GM21717 (cell line): ENCODE measurements around the gene LSM3.

Experiments
- ATAC-seq: cut with Tn5 transposase; IDR thresholded peaks from one replicate; pipeline ENCODE4 v1.9.1; 2021; ENCODE audit warnings: mild to moderate bottlenecking, moderate library complexity; ENCODE audit not compliant: unreplicated experiment

The LSM3 gene

DNA sequence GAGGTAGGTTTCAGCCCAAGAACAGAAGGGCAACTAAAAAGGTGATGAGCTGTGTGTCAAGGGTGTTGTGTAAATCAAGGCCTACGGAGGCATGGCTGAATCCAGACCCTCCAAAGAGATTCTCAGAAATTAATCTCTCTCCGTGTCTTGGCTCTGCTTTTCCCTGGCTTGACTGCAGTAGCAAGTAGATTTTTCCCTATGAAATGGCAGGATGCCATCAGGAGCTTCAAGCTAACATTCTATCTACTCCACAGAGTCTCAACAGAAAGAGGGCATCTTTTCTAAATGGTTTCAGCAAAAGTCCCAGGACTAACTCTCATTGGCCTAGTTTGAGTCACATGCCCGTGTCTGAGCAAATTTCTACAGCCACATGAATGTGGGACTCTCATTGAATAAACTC, 58.3 kb downstream of the LSM3 start:
- ATAC-seq, result no peak

DNA sequence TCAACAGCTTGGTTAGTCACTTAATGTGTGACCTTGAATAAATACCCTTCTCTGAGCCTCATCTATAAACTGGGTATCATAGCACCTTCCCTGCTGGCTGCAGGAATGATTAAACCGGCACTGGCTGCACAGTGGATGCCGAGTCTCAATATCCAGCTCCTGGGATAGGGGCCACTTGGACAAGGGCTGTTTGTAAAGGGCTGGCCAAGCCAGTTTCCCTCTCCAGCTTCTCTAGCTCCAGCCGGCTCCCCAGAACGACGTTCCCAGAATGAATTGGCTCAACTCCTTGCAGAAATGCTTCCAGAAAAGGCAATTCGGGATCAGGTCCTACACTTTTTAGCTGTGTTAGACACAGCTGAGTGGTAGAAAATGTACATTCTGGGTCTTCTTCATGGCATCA, 58.8 kb downstream of the LSM3 start:
- no peak for ATAC-seq

DNA sequence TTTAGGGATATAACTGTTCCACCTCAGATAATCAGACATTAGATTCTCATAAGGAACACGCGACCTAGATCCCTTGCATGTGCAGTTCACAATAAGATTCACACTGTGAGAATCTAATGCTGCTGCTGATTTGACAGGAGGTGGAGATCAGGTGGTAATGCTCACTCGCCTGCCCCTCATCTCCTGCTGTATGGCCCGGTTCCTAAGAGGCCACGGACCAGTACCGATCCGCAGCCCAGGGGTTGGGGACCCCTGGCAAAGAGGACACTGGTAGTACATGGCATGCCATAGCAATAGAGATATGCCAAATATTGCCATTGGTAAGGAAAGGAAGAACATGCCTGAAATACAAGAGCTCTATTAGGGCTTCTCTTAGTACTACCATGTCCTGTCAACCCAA, 59.7 kb downstream of the LSM3 start:
- no peak for ATAC-seq

DNA sequence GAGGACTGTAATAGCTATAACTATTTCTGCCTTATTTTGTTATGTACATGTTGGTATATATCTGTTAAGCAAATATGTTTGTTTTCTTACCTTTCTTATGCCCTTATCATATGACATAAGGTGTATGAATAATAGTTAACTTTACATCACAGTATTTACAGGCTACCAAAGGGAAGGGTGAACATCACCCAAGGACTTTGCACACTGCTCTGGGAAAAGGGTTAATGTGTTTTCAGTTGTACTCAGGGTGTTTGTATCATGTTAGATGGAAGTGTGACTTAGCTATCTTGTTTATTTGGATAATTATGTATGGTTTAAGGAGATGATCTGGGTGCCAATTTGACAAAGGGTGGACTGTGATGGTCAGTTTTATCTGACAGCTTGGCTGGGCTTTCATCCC, 60.3 kb downstream of the LSM3 start:
- no peak for ATAC-seq

DNA sequence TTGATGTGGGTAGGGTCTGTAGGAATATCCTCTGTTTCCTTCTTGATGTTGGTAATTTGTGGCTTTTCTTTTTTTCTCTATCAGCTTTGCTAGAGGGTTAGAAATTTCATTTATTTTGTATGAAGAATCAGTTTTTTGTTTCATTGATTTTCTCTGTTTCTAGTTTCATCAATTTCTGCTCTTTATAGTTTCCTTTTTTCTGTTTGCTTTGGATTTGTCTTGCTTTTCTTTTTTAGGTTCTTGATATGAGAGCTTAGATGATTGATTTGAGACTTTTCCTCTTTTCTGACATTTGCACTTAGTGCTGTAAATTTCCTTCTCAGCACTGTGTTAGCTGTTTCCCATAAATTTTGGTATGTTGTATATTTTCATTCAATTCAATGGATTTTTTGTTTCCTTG, 61.3 kb downstream of the LSM3 start:
- ATAC-seq, result no peak

DNA sequence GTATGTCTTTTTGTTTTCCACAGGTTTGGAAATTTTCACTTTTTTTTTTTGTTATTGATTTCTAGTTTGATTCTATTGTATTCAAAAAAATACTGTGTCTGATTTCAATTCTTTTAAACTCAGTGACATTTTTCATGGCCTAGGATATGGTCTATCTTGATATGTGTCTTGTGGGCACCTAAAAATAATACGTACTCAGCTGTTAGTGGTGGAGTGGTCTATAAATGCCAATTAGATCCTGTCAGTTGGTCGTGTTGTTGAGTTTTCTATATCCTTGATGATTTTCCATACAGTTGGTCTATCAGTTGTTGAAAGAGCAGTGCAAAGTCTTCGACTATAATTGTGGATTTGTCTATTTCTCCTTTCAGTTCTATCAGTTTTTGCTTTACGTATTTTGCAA, 61.7 kb downstream of the LSM3 start:
- no peak for ATAC-seq

DNA sequence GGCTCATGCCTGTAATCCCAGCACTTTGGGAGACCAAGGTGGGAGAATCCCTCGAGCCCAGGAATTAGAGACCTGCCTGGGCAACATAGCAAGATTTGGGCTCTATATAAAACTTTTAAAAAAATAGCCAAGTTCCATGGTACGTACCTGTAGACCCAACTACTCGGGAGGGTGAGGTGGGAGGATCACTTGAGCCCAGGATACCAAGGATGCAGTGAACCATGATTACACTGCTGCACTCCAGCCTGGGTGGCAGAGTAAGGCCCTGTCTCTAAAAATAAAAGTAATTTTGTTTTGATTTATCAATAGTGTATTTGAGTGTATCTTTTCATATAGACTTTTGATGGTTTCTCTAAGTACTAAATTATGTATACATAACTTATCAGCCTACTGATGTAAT, 63.1 kb downstream of the LSM3 start:
- ATAC-seq, result no peak

DNA sequence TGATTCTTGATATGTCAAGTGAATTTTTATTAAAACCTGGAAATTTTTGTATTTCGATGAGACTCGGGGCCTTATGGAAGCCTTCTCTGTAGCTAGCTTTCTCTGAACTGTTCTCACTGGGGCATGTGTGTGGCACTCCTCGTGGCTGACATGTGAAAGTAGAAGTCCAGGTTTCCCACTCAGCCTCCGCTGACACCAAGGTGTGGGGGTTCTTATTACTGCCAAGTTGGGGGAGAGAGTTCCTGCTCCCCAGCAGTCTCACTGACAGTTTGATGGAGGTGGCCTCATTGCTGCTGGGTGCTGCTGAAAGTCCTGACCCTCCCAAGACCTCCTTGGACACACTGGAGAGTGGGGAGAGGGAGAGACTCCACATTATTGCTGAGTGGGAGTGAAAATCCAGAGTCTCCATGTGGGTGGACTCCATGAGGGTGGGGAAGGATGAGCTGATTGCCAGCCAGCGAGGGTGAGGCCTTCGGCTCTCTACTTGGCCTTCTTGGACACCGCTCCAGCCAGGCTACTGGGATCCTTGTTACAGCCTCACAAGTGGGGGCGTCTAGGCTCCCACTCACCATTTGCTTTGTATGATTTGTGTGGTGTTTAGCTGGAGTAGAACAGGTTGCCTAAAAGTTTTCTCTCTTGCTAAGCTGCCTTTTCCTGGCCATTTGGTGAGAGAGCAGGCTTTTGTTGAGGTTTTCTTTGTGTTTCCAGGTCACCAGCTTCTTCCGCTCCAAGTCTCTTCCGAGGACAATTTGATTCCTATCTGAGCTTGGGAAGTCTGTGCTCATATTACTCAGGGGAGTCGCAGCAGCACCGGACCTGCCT, 64.1 kb downstream of the LSM3 start:
- no peak for ATAC-seq

DNA sequence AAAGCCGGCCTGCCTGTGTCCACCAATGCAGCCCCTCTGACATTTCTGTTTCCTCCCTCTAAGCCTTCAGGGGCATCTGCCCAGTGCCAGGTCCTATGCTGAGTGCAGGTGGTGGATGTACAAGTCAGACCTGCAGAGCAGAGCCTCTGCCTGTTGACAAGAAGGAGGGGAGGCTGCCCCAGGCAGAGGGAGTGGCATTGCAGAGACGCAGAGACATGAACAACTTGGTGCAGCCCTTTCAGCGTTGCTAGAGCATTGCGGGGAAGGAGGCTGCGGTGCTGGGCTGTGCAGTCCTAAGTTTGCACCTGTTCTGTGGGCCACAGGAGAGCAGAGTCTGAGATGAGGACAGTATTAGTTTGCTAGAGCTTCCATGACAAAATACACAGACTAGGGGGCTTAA, 65.2 kb downstream of the LSM3 start:
- ATAC-seq, result no peak

DNA sequence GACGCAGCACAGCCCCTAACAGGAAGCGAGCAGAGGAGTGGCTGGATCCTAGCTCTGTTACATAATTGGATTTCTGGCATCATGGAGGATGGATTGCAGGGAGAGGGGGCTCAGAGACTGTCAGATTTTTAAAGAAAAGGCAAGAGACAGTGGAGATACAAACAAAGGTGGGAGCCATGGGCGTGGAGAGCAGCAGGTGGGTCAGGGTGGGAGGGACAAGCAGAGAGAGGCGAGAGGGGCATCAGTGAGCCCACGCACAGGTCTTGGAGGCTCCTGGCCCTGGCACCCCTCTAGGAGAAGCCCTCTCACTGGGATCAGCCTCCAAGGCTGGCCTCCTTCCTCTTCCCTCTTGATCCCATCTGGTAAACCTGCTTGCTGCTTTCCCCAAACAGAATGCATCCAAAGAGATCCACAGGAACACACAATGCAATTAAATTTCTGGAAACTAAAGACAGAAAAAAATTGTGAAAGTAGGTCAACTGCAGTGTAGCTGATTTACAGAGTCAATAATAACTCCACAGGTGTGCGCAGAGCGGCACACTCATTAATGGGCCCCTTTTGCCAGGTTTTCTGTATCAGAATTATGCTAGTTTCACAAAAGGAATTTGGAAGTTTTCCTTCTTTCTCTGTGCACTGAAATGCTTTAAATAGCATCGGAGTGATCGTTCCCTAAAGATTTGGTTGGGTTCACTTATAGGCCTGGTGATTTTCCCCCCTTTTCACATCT, 66.1 kb downstream of the LSM3 start:
- no peak for ATAC-seq

DNA sequence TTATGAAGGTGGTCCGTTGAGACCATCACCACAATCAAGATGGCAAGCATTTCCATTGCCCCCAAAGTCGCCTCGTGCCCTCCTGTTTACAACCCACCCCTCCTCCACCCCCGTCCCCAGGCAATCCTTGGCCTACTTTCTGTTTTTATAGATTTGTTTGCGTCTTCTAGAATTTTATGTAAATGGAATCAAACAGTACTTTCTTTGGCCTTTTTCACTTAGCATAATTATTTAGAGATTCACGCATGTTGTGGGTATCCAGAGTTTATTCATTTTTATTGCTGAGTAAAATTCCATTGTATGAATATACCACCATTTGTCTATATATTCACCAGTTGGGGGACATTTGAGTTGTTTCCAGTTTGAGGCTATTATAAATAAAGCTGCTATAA, 66.6 kb downstream of the LSM3 start:
- no peak for ATAC-seq

DNA sequence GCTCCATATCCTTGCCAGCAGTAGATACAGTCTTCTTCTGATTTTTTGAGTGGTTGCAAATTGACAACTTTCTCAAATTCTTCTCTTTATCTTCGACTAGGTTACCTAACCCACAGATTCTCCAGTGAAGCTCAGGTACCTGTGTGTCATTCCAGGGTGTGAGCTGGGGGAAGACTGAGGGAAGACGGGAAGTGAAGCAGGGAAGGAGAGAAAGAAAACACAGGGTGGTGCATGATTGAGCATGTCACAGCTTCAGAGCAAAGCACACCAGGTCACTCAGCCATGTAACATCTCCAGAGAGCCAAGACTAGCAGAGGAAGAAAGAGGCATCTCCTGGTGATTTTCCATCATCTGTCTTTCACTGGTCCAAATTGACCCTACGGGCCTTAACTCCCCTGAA, 67.2 kb downstream of the LSM3 start:
- no peak for ATAC-seq

DNA sequence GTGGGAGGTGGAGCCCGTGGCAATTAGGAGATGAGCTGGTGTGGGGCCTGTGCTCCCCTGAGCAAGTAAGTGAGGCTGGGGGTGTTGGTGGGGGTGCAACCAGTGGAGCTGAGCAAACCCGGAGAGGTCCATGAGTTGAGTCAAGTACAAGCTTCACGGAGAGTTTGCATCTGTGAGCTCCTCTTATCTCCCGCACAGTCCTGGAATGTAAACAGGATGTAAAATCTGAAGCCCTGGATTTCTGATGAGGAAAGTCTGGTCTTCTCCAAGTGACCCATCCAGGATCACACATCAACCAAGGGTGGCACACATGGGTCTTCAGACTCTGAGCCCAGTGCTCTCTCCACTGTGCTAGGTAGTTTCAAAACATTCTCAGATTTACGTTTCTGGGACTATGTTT, 67.8 kb downstream of the LSM3 start:
- no peak for ATAC-seq

DNA sequence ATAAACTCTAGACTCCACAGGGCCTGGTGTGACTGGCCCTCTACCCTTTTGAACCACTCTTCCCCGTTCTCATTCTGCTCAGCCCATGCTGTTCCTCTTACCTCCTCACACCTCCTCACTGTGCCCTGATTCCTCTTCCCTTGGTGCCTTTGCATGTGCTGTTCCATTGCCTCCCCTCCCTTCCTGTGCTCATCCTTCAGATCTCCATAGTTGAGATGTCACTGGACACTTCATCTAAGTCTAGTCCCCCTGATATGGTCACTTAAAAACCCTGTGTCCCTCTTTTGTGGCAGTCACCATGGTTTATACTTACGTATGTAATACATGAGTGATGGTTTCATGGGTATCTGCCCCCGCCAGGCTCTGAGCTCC, 69.8 kb downstream of the LSM3 start:
- ATAC-seq, result no peak

DNA sequence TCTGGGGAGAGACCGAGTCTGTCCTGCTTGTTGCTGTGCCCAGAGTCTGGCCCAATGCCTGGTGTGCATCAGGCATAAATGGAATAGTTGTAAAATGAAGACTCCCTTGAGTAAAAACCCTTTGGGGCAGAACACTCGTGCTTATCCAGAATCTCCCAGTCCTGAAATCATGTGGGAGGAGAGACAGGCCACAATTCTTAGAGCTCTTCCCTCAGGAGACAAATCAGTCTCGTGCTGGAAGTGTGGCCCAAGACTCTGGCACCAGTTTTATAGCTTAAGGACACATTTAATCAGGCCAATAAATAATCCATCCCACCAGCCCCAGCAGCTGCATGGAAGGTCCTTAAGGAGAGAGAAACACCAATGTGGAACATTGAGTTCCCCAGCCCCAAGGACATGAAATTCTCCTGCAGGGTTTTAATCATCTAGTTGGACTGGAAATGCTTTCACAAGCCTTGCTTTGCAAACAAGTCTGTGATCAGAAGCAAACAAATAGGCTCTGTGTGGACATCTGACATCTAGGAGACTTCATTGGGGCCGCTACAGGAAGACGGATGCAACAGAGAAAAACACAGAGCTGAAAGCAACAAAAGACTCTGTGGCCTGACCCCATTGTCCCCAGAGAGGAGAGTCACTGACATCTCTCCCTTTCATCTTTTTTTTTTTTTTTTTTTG, 70.4 kb downstream of the LSM3 start:
- no peak for ATAC-seq
